Memory B cell (primary cell): Measurements from ENCODE around the gene ANO7.
"Not testable (repeated sequence)": the region's sequence is repeated elsewhere in the genome, so short reads cannot be mapped to it uniquely, and the experiment has no call there.

ENCODE experiments used
- ATAC-seq: fragments of 150-1000 bp; cut with Tn5 transposase; 2 replicates; pipeline ENCODE4 v1.10.0; 2021; ENCODE audit warnings: low read depth, mild to moderate bottlenecking, moderate library complexity
- DNase-seq, 2 donors: peaks; one replicate each; pipeline ENCODE4 v3.0.0; 2022; ENCODE audit warnings: low spot score in 2 of 2
- H3K27ac Mint-ChIP-seq: one replicate; pipeline ENCODE4 v1.8.0; 2022; ENCODE audit warnings: mild to moderate bottlenecking, moderate library complexity, mixed read lengths
- H3K27me3 Mint-ChIP-seq: one replicate; pipeline ENCODE4 v1.8.0; 2022; ENCODE audit warnings: mixed read lengths
- H3K36me3 Mint-ChIP-seq: one replicate; pipeline ENCODE4 v1.8.0; 2022; ENCODE audit warnings: mild to moderate bottlenecking, mixed read lengths
- H3K4me1 Mint-ChIP-seq: one replicate; pipeline ENCODE4 v1.8.0; 2022; ENCODE audit warnings: mixed read lengths
- H3K4me3 Mint-ChIP-seq: one replicate; pipeline ENCODE4 v1.8.0; 2022; ENCODE audit warnings: mild to moderate bottlenecking, moderate library complexity, mixed read lengths
- H3K9me3 Mint-ChIP-seq: one replicate; pipeline ENCODE4 v1.8.0; 2022; ENCODE audit warnings: mixed read lengths

The ANO7 gene

GRCh38 chr2:241190291-241190981 lies 2.0 kb downstream of the ANO7 start:
- H3K4me1 Mint-ChIP-seq = peaks cover 16% of the 10 kb centered on the region
- peaks cover 2% of the 10 kb centered on the region for H3K27me3 Mint-ChIP-seq
- H3K27ac Mint-ChIP-seq = no peak overlapping the region
- DNase-seq (no peak), ATAC-seq (no peak)
- H3K36me3 Mint-ChIP-seq = no peaks in the 10 kb centered on the region
- H3K4me3 Mint-ChIP-seq = no peak overlapping the region
- H3K9me3 Mint-ChIP-seq = no peaks in the 10 kb centered on the region

- no peaks in the 10 kb centered on the region for H3K36me3 Mint-ChIP-seq
- no peak for DNase-seq
- no peak overlapping the region for H3K4me3 Mint-ChIP-seq
- H3K27ac Mint-ChIP-seq = no peak overlapping the region
- peaks cover 2% of the 10 kb centered on the region for H3K27me3 Mint-ChIP-seq
- H3K4me1 Mint-ChIP-seq = peaks cover 16% of the 10 kb centered on the region
- ATAC-seq = no peak
- no peaks in the 10 kb centered on the region for H3K9me3 Mint-ChIP-seq
These were observed 2.6 kb downstream of the ANO7 start for GRCh38 chr2:241191081-241191480.

GRCh38 chr2:241193271-241193670 lies 4.8 kb downstream of the ANO7 start:
- Mint-ChIP-seq H3K27ac (no peak overlapping the region), H3K36me3 (no peaks in the 10 kb centered on the region), H3K9me3 (no peaks in the 10 kb centered on the region), H3K4me3 (no peak overlapping the region), H3K4me1 (peaks cover 3% of the 10 kb centered on the region), H3K27me3 (no peaks in the 10 kb centered on the region)
- DNase-seq (no peak), ATAC-seq (no peak)

GRCh38 chr2:241194811-241195210 lies 6.3 kb downstream of the ANO7 start:
- Mint-ChIP-seq H3K27ac (no peak overlapping the region), H3K4me1 (no peaks in the 10 kb centered on the region), H3K4me3 (no peak overlapping the region), H3K36me3 (no peaks in the 10 kb centered on the region), H3K9me3 (no peaks in the 10 kb centered on the region), H3K27me3 (no peaks in the 10 kb centered on the region)
- no peak for DNase-seq
- ATAC-seq = no peak

- DNase-seq (no peak), ATAC-seq (no peak)
- no peaks in the 10 kb centered on the region for H3K4me1 Mint-ChIP-seq
- H3K9me3 Mint-ChIP-seq = no peaks in the 10 kb centered on the region
- no peaks in the 10 kb centered on the region for H3K27me3 Mint-ChIP-seq
- no peaks in the 10 kb centered on the region for H3K36me3 Mint-ChIP-seq
- H3K4me3 Mint-ChIP-seq = no peak overlapping the region
- no peak overlapping the region for H3K27ac Mint-ChIP-seq
These were observed 7.1 kb downstream of the ANO7 start for GRCh38 chr2:241195506-241196130.

GRCh38 chr2:241197246-241197645 lies 8.8 kb downstream of the ANO7 start:
- H3K36me3 Mint-ChIP-seq, H3K9me3 Mint-ChIP-seq, H3K27ac Mint-ChIP-seq, ATAC-seq, H3K4me1 Mint-ChIP-seq, H3K27me3 Mint-ChIP-seq, H3K4me3 Mint-ChIP-seq, DNase-seq: not testable (repeated sequence)

GRCh38 chr2:241197947-241198346 lies 9.5 kb downstream of the ANO7 start:
- Mint-ChIP-seq H3K4me1 (no peaks in the 10 kb centered on the region), H3K9me3 (no peaks in the 10 kb centered on the region)
- DNase-seq = no peak

GRCh38 chr2:241198381-241199279 lies 10.2 kb downstream of the ANO7 start:
- Mint-ChIP-seq H3K9me3 (no peaks in the 10 kb centered on the region), H3K4me1 (no peaks in the 10 kb centered on the region), H3K27ac (no peak overlapping the region), H3K27me3 (no peaks in the 10 kb centered on the region), H3K4me3 (no peak overlapping the region), H3K36me3 (no peaks in the 10 kb centered on the region)
- no peak for ATAC-seq
- no peak for DNase-seq

More at GRCh38 chr2:241197947-241198346, 9.5 kb downstream of the ANO7 start:
- H3K27me3 Mint-ChIP-seq = no peaks in the 10 kb centered on the region
- no peaks in the 10 kb centered on the region for H3K36me3 Mint-ChIP-seq
- no peak for ATAC-seq
- no peak overlapping the region for H3K4me3 Mint-ChIP-seq
- no peak overlapping the region for H3K27ac Mint-ChIP-seq

GRCh38 chr2:241199286-241199685 lies 10.8 kb downstream of the ANO7 start:
- H3K27me3 Mint-ChIP-seq = no peaks in the 10 kb centered on the region
- no peak for DNase-seq
- no peak overlapping the region for H3K4me3 Mint-ChIP-seq
- no peaks in the 10 kb centered on the region for H3K4me1 Mint-ChIP-seq
- no peak overlapping the region for H3K27ac Mint-ChIP-seq
- H3K9me3 Mint-ChIP-seq = no peaks in the 10 kb centered on the region
- no peaks in the 10 kb centered on the region for H3K36me3 Mint-ChIP-seq
- no peak for ATAC-seq

GRCh38 chr2:241199897-241200821 lies 11.7 kb downstream of the ANO7 start:
- Mint-ChIP-seq H3K9me3 (no peaks in the 10 kb centered on the region), H3K27ac (no peak overlapping the region), H3K4me1 (no peaks in the 10 kb centered on the region), H3K27me3 (no peaks in the 10 kb centered on the region), H3K36me3 (no peaks in the 10 kb centered on the region), H3K4me3 (no peak overlapping the region)
- ATAC-seq = no peak
- DNase-seq = no peak

- no peaks in the 10 kb centered on the region for H3K36me3 Mint-ChIP-seq
- no peaks in the 10 kb centered on the region for H3K27me3 Mint-ChIP-seq
- H3K4me3 Mint-ChIP-seq = no peak overlapping the region
- DNase-seq (no peak), ATAC-seq (no peak)
- no peaks in the 10 kb centered on the region for H3K9me3 Mint-ChIP-seq
- no peak overlapping the region for H3K27ac Mint-ChIP-seq
- H3K4me1 Mint-ChIP-seq = no peaks in the 10 kb centered on the region
These were observed 12.4 kb downstream of the ANO7 start for GRCh38 chr2:241200822-241201395.

GRCh38 chr2:241201445-241202267 lies 13.2 kb downstream of the ANO7 start:
- Mint-ChIP-seq H3K4me1 (no peaks in the 10 kb centered on the region), H3K4me3 (no peak overlapping the region), H3K36me3 (no peaks in the 10 kb centered on the region), H3K27me3 (no peaks in the 10 kb centered on the region), H3K27ac (no peak overlapping the region), H3K9me3 (no peaks in the 10 kb centered on the region)
- no peak for ATAC-seq
- no peak for DNase-seq

- Mint-ChIP-seq H3K9me3 (no peaks in the 10 kb centered on the region), H3K36me3 (no peaks in the 10 kb centered on the region), H3K27ac (no peak overlapping the region), H3K4me3 (no peak overlapping the region), H3K27me3 (no peaks in the 10 kb centered on the region), H3K4me1 (no peaks in the 10 kb centered on the region)
- DNase-seq = no peak
- ATAC-seq = no peak
These were observed 13.8 kb downstream of the ANO7 start for GRCh38 chr2:241202268-241202585.
